Hepatocyte (in vitro differentiated cells): ENCODE results near the gene PRKG1. TPM values are rescaled to one million over a fixed set of nuclear protein-coding genes. Genes with fewer than 3 reads are reported as not detected.

Experiments used
- DNase-seq: peaks from one replicate; pipeline ENCODE4 v3.0.0-alpha.2; 2016; ENCODE audit warnings: low spot score
- H2AFZ ChIP-seq: fragments of 200-600 bp; sonication (generic); 2 replicates; pipeline ENCODE4 v1.6.0; 2016; ENCODE audit warnings: antibody characterized with exemption, mild to moderate bottlenecking
- H3K27ac ChIP-seq: fragments of 200-600 bp; sonication (generic); 2 replicates; pipeline ENCODE4 v1.5.1; 2016; ENCODE audit warnings: mild to moderate bottlenecking
- H3K27me3 ChIP-seq: fragments of 200-600 bp; sonication (generic); 2 replicates; pipeline ENCODE4 v1.6.1; 2016
- H3K36me3 ChIP-seq: fragments of 200-600 bp; sonication (generic); replicated peaks from 2 replicates; pipeline ENCODE4 v1.5.1; 2016; ENCODE audit warnings: low read depth; ENCODE audit not compliant: insufficient read depth
- H3K4me1 ChIP-seq: fragments of 200-600 bp; sonication (generic); 2 replicates; pipeline ENCODE4 v1.5.1; 2016; ENCODE audit warnings: mild to moderate bottlenecking, moderate library complexity; ENCODE audit not compliant: insufficient read depth
- H3K4me2 ChIP-seq: fragments of 200-600 bp; sonication (generic); 2 replicates; pipeline ENCODE4 v1.6.0; 2016
- H3K4me3 ChIP-seq: fragments of 200-600 bp; sonication (generic); 2 replicates; pipeline ENCODE4 v1.5.1; 2016; ENCODE audit warnings: mild to moderate bottlenecking
- H3K79me2 ChIP-seq: fragments of 200-600 bp; sonication (generic); 2 replicates; pipeline ENCODE4 v1.6.0; 2017; ENCODE audit warnings: mild to moderate bottlenecking
- H3K9me2 ChIP-seq: fragments of 200-600 bp; sonication (generic); replicated peaks from 2 replicates; pipeline ENCODE4 v1.6.0; 2017; ENCODE audit warnings: mild to moderate bottlenecking; ENCODE audit not compliant: insufficient read depth
- H3K9me3 ChIP-seq: fragments of 200-600 bp; sonication (generic); 2 replicates; pipeline ENCODE4 v1.5.1; 2016; ENCODE audit warnings: low read depth, mild to moderate bottlenecking
- H4K20me1 ChIP-seq: fragments of 200-600 bp; sonication (generic); 2 replicates; pipeline ENCODE4 v1.6.0; 2016; ENCODE audit warnings: mild to moderate bottlenecking; ENCODE audit not compliant: insufficient read depth, poor library complexity, severe bottlenecking
- CTCF ChIP-seq: fragments of 200-600 bp; sonication (generic); IDR thresholded peaks from 2 replicates; pipeline ENCODE4 v1.5.1; 2016; ENCODE audit warnings: antibody characterized with exemption, mild to moderate bottlenecking; ENCODE audit not compliant: poor library complexity
- EZH2 ChIP-seq: fragments of 200-600 bp; sonication (generic); IDR thresholded peaks from 2 replicates; pipeline ENCODE4 v1.6.1; 2016; ENCODE audit warnings: antibody characterized with exemption, mild to moderate bottlenecking, borderline replicate concordance
- EZH2phosphoT487 ChIP-seq: fragments of 200-600 bp; sonication (generic); IDR thresholded peaks from one replicate; pipeline ENCODE4 v1.6.1; 2018; ENCODE audit warnings: antibody characterized with exemption, mild to moderate bottlenecking, low read depth, moderate library complexity; ENCODE audit not compliant: unreplicated experiment, severe bottlenecking
- WGBS: methylation state at CpG from one replicate; pipeline ENCODE4 v1.1.6; 2016; ENCODE audit warnings: low lambda C conversion rate; ENCODE audit errors: missing lambda C conversion rate; 5-methylcytosine and 5-hydroxymethylcytosine counted together
- polyA plus RNA-seq: library from polyadenylated mRNA; unstranded; fragments of >200 nt; fragmentation: Nextera tagmentation; extraction: Ambion mirVana; gene quantifications from 2 replicates; pipeline ENCODE4 v1.2.1, GENCODE V29; 2016
- total RNA-seq: library from RNA; depleted of rRNA; stranded (reverse); fragments of >200 nt; gene quantifications from 2 replicates; pipeline ENCODE4 v1.2.3, GENCODE V29; 2014

Gene PRKG1
- total and polyA plus RNA-seq, 2 experiments from 2014 or later: 4.0 to 8.1 TPM

DNA sequence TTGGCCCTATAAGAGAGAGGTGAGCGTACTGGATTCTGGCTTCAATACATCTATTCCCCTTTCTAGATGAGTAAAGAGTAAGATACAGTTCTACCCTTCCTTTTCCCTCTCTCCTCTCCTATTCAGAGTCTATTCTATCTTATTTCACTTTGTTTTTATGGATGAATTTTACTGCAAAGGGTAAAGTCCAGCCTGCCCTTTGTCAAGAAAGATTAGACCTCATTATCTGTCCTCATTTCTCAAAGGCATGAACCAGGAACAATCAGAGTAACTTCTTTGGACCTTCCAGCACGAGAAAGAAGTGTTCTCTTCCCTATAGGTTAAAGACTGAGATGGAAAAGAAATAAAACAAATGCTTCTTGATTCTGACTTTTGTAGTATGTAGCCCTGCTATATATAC, 239.0 kb downstream of the PRKG1 start:
- Histone ChIP-seq H3K4me1 (peaks cover 3% of the 10 kb centered on the region), H3K27ac (peak overlapping the region; percentile 46), H3K4me3 (no peak overlapping the region), H4K20me1 (no peaks in the 10 kb centered on the region), H3K79me2 (no peaks in the 10 kb centered on the region), H3K36me3 (no peaks in the 10 kb centered on the region), H3K4me2 (peak overlapping the region; percentile 14), H3K27me3 (no peaks in the 10 kb centered on the region), H2AFZ (no peak overlapping the region), H3K9me2 (no peaks in the 10 kb centered on the region), H3K9me3 (no peaks in the 10 kb centered on the region)
- DNase-seq: peak; percentile 25
- 75% methylated on average over 2 of the region's 2 CpGs for WGBS
- no peak for TF ChIP-seq EZH2phosphoT487
- TF ChIP-seq CTCF: no peak
- TF ChIP-seq EZH2: no peak

- H2AFZ ChIP-seq: no peak overlapping the region
- H3K36me3 ChIP-seq: no peaks in the 10 kb centered on the region
- H3K79me2 ChIP-seq: no peaks in the 10 kb centered on the region
- no peak overlapping the region for H3K4me3 ChIP-seq
- no peaks in the 10 kb centered on the region for H3K9me3 ChIP-seq
- H3K27me3 ChIP-seq: no peaks in the 10 kb centered on the region
- WGBS: 66% methylated on average over 3 of the region's 3 CpGs
- TF ChIP-seq EZH2phosphoT487 (no peak), EZH2 (no peak), CTCF (no peak)
- H3K9me2 ChIP-seq: no peaks in the 10 kb centered on the region
- peaks cover 3% of the 10 kb centered on the region for H3K4me1 ChIP-seq
- H3K4me2 ChIP-seq: no peak overlapping the region
- H4K20me1 ChIP-seq: no peaks in the 10 kb centered on the region
- H3K27ac ChIP-seq: no peak overlapping the region
- DNase-seq: no peak
Measured at GRCh38 chr10:51313773-51314478, 239.6 kb downstream of the PRKG1 start.

DNA sequence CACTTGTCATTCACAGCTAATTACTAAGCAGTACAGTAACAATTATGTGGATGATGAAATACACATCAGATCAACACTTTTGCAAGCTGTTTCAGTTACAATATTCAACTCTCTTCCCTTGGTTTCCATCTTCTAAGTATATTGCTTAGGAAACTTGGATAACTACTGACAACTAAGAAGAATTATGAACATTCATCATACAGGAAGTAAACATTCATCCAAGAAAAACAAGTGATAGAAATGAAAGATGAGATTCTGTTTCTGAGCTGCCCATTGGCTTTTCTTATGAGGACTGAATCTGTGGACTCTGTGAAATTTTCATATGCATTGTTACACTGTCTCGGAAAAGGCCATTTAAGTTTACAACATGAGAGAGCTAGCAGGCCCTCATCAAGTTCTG, 240.2 kb downstream of the PRKG1 start:
- TF ChIP-seq EZH2: no peak
- TF ChIP-seq CTCF: no peak
- no peak for TF ChIP-seq EZH2phosphoT487
- Histone ChIP-seq H2AFZ (no peak overlapping the region), H3K9me2 (no peaks in the 10 kb centered on the region), H3K9me3 (no peaks in the 10 kb centered on the region), H3K27me3 (no peaks in the 10 kb centered on the region), H3K79me2 (no peaks in the 10 kb centered on the region), H3K4me2 (no peak overlapping the region), H4K20me1 (no peaks in the 10 kb centered on the region), H3K36me3 (no peaks in the 10 kb centered on the region), H3K27ac (no peak overlapping the region), H3K4me3 (no peak overlapping the region), H3K4me1 (peaks cover 3% of the 10 kb centered on the region)
- DNase-seq: no peak
- 93% methylated on average over 1 of the region's 1 CpG for WGBS
